Measurements from ENCODE around the gene CALML6.

DNA sequence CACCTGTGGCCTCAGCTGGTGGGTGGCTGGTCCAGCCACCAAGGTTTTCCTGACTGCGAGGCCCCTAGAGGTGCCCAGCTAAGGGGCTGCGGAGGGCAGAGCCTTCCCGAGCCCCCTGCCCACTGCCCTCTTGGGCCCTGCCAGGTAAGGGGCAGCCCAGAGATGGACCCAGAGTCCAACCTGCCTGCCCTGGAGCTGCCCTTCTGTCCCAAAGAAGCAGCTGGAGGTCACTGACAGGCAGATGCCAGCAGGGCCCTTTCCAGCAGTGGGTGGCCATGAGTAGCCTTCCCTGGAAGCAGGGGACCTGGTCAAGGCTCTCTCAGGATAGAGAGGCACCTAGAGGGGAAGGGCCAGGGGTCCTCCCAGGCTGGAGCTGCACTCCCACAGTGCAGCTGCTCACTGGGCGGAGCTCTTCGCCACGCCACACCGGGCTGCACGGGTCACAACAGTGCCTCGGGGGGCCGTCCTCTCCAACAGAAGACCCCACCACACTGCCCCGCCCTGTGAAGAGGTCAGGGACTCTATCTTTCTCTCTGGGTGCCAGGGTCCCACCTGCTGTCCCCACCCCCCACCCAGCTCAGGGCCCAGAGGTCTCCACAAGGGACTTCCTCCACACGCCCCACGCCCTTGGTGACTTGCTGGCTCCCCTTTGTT is 13.3 kb upstream of the CALML6 start:
- TF ChIP-seq ZBTB21 (CRISPR knock-in tag; IDR thresholded peaks at IDR 0.05; ENCODE audit: borderline replicate concordance), result no peak
- TF ChIP-seq, protein P1, sequence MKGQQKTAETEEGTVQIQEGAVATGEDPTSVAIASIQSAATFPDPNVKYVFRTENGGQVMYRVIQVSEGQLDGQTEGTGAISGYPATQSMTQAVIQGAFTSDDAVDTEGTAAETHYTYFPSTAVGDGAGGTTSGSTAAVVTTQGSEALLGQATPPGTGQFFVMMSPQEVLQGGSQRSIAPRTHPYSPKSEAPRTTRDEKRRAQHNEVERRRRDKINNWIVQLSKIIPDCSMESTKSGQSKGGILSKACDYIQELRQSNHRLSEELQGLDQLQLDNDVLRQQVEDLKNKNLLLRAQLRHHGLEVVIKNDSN (CRISPR knock-in tag; IDR thresholded peaks at IDR 0.05), result no peak
- TF ChIP-seq, protein P2, sequence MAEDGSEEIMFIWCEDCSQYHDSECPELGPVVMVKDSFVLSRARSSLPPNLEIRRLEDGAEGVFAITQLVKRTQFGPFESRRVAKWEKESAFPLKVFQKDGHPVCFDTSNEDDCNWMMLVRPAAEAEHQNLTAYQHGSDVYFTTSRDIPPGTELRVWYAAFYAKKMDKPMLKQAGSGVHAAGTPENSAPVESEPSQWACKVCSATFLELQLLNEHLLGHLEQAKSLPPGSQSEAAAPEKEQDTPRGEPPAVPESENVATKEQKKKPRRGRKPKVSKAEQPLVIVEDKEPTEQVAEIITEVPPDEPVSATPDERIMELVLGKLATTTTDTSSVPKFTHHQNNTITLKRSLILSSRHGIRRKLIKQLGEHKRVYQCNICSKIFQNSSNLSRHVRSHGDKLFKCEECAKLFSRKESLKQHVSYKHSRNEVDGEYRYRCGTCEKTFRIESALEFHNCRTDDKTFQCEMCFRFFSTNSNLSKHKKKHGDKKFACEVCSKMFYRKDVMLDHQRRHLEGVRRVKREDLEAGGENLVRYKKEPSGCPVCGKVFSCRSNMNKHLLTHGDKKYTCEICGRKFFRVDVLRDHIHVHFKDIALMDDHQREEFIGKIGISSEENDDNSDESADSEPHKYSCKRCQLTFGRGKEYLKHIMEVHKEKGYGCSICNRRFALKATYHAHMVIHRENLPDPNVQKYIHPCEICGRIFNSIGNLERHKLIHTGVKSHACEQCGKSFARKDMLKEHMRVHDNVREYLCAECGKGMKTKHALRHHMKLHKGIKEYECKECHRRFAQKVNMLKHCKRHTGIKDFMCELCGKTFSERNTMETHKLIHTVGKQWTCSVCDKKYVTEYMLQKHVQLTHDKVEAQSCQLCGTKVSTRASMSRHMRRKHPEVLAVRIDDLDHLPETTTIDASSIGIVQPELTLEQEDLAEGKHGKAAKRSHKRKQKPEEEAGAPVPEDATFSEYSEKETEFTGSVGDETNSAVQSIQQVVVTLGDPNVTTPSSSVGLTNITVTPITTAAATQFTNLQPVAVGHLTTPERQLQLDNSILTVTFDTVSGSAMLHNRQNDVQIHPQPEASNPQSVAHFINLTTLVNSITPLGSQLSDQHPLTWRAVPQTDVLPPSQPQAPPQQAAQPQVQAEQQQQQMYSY (CRISPR knock-in tag; IDR thresholded peaks at IDR 0.05), result no peak
- TF ChIP-seq RELA (CRISPR knock-in tag; IDR thresholded peaks at IDR 0.05; ENCODE audit: borderline replicate concordance), result no peak
- TF ChIP-seq NFYB (CRISPR knock-in tag; conservative IDR thresholded peaks at IDR 0.05; ENCODE audit: low read depth), result no peak
- TF ChIP-seq, protein P3, sequence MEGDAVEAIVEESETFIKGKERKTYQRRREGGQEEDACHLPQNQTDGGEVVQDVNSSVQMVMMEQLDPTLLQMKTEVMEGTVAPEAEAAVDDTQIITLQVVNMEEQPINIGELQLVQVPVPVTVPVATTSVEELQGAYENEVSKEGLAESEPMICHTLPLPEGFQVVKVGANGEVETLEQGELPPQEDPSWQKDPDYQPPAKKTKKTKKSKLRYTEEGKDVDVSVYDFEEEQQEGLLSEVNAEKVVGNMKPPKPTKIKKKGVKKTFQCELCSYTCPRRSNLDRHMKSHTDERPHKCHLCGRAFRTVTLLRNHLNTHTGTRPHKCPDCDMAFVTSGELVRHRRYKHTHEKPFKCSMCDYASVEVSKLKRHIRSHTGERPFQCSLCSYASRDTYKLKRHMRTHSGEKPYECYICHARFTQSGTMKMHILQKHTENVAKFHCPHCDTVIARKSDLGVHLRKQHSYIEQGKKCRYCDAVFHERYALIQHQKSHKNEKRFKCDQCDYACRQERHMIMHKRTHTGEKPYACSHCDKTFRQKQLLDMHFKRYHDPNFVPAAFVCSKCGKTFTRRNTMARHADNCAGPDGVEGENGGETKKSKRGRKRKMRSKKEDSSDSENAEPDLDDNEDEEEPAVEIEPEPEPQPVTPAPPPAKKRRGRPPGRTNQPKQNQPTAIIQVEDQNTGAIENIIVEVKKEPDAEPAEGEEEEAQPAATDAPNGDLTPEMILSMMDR (IDR thresholded peaks at IDR 0.05), result no peak
